HUES6 (cell line): Measurements from ENCODE around the gene FSD2.
A peak's percentile ranks its signal among the peaks of the same experiment; 100 is the strongest.

ENCODE experiments used
- H3K27ac ChIP-seq: 2 replicates; pipeline ENCODE4 v1.7.0; 2013; ENCODE audit warnings: low read depth, mild to moderate bottlenecking, low read length, inconsistent platforms
- H3K27me3 ChIP-seq: 2 replicates; pipeline ENCODE4 v1.6.1; 2013; ENCODE audit warnings: low read length; ENCODE audit not compliant: control insufficient read depth, insufficient read depth
- H3K36me3 ChIP-seq: 2 replicates; pipeline ENCODE4 v1.6.1; 2013; ENCODE audit warnings: low read length; ENCODE audit not compliant: control insufficient read depth, insufficient read depth
- H3K4me1 ChIP-seq: 2 replicates; pipeline ENCODE4 v1.6.1; 2013; ENCODE audit warnings: low read length; ENCODE audit not compliant: control insufficient read depth, insufficient read depth
- H3K4me3 ChIP-seq: 2 replicates; pipeline ENCODE4 v1.5.1; 2013; ENCODE audit warnings: low read depth, low read length
- H3K9ac ChIP-seq: one replicate; pipeline ENCODE4 v1.6.1; 2013; ENCODE audit warnings: mild to moderate bottlenecking, low read length
- H3K9me3 ChIP-seq: 2 replicates; pipeline ENCODE4 v1.6.1; 2013; ENCODE audit warnings: low read depth, low read length; ENCODE audit not compliant: control insufficient read depth, insufficient read depth

The FSD2 gene

GRCh38 chr15:82764740-82765139 lies 41.1 kb downstream of the FSD2 start:
- Histone ChIP-seq H3K27me3 (no peaks in the 10 kb centered on the region), H3K4me1 (no peaks in the 10 kb centered on the region), H3K9me3 (no peaks in the 10 kb centered on the region), H3K9ac (no peak overlapping the region), H3K4me3 (no peak overlapping the region), H3K36me3 (no peaks in the 10 kb centered on the region), H3K27ac (no peak overlapping the region)

- no peaks in the 10 kb centered on the region for H3K27me3 ChIP-seq
- no peaks in the 10 kb centered on the region for H3K4me1 ChIP-seq
- H3K9ac ChIP-seq: no peak overlapping the region
- no peak overlapping the region for H3K27ac ChIP-seq
- peaks cover 2% of the 10 kb centered on the region; the same call in 1 of the 2 replicates for H3K36me3 ChIP-seq
- no peaks in the 10 kb centered on the region for H3K9me3 ChIP-seq
- H3K4me3 ChIP-seq: no peak overlapping the region
Observed at GRCh38 chr15:82764117-82764490, 41.8 kb downstream of the FSD2 start.

GRCh38 chr15:82763361-82764116 lies 42.3 kb downstream of the FSD2 start:
- Histone ChIP-seq H3K27ac (no peak overlapping the region), H3K9me3 (no peaks in the 10 kb centered on the region), H3K4me1 (no peaks in the 10 kb centered on the region), H3K27me3 (no peaks in the 10 kb centered on the region), H3K36me3 (peaks cover 7% of the 10 kb centered on the region), H3K4me3 (no peak overlapping the region), H3K9ac (no peak overlapping the region)

- Histone ChIP-seq H3K4me1 (peaks cover 11% of the 10 kb centered on the region), H3K36me3 (peaks cover 26% of the 10 kb centered on the region), H3K9ac (peak overlapping the region; percentile 89), H3K4me3 (peak overlapping the region; percentile 86), H3K27me3 (no peaks in the 10 kb centered on the region), H3K9me3 (no peaks in the 10 kb centered on the region), H3K27ac (no peak overlapping the region)
Observed at GRCh38 chr15:82751308-82751707, 54.6 kb downstream of the FSD2 start.

- H3K4me1 ChIP-seq: peaks cover 11% of the 10 kb centered on the region
- no peaks in the 10 kb centered on the region for H3K9me3 ChIP-seq
- H3K27me3 ChIP-seq: no peaks in the 10 kb centered on the region
- peak overlapping the region; percentile 86 for H3K4me3 ChIP-seq
- no peak overlapping the region for H3K27ac ChIP-seq
- peaks cover 21% of the 10 kb centered on the region for H3K36me3 ChIP-seq
- peak overlapping the region; percentile 89 for H3K9ac ChIP-seq
Observed at GRCh38 chr15:82750831-82751180, 55.1 kb downstream of the FSD2 start.

- peak overlapping the region; percentile 89 for H3K9ac ChIP-seq
- H3K36me3 ChIP-seq: peaks cover 15% of the 10 kb centered on the region
- no peaks in the 10 kb centered on the region for H3K27me3 ChIP-seq
- H3K27ac ChIP-seq: peak overlapping the region; percentile 21; the same call in 1 of the 2 replicates
- H3K4me1 ChIP-seq: peaks cover 11% of the 10 kb centered on the region
- H3K9me3 ChIP-seq: no peaks in the 10 kb centered on the region
- peak overlapping the region; percentile 86 for H3K4me3 ChIP-seq
Observed at GRCh38 chr15:82749951-82750830, 55.7 kb downstream of the FSD2 start.

GRCh38 chr15:82748315-82748714 lies 57.6 kb downstream of the FSD2 start:
- no peak overlapping the region for H3K27ac ChIP-seq
- no peak overlapping the region for H3K4me3 ChIP-seq
- peaks cover 6% of the 10 kb centered on the region; the same call in 1 of the 2 replicates for H3K36me3 ChIP-seq
- H3K27me3 ChIP-seq: no peaks in the 10 kb centered on the region
- H3K9ac ChIP-seq: no peak overlapping the region
- no peaks in the 10 kb centered on the region for H3K9me3 ChIP-seq
- H3K4me1 ChIP-seq: peaks cover 11% of the 10 kb centered on the region

GRCh38 chr15:82743810-82744209 lies 62.1 kb downstream of the FSD2 start:
- Histone ChIP-seq H3K4me1 (0 out of 2 replicates have a peak, but pooled peaks cover 9% of the 10 kb centered on the region), H3K27ac (no peak overlapping the region), H3K9ac (no peak overlapping the region), H3K36me3 (no peaks in the 10 kb centered on the region), H3K9me3 (no peaks in the 10 kb centered on the region), H3K4me3 (no peak overlapping the region), H3K27me3 (no peaks in the 10 kb centered on the region)

GRCh38 chr15:82742134-82742533 lies 63.7 kb downstream of the FSD2 start:
- Histone ChIP-seq H3K4me3 (no peak overlapping the region), H3K36me3 (0 out of 2 replicates have a peak, but pooled peaks cover under 1% of the 10 kb centered on the region), H3K27ac (peak overlapping the region; percentile 82), H3K4me1 (0 out of 2 replicates have a peak, but pooled peaks cover 9% of the 10 kb centered on the region), H3K9ac (no peak overlapping the region), H3K9me3 (no peaks in the 10 kb centered on the region), H3K27me3 (no peaks in the 10 kb centered on the region)

- Histone ChIP-seq H3K9me3 (no peaks in the 10 kb centered on the region), H3K4me1 (0 out of 2 replicates have a peak, but pooled peaks cover 9% of the 10 kb centered on the region), H3K4me3 (no peak overlapping the region), H3K9ac (no peak overlapping the region), H3K36me3 (peaks cover 4% of the 10 kb centered on the region; the same call in 1 of the 2 replicates), H3K27ac (no peak overlapping the region), H3K27me3 (no peaks in the 10 kb centered on the region)
Observed at GRCh38 chr15:82739086-82739485, 66.8 kb downstream of the FSD2 start.

GRCh38 chr15:82737975-82738374 lies 67.9 kb downstream of the FSD2 start:
- Histone ChIP-seq H3K9me3 (no peaks in the 10 kb centered on the region), H3K36me3 (peaks cover 4% of the 10 kb centered on the region; the same call in 1 of the 2 replicates), H3K27me3 (no peaks in the 10 kb centered on the region), H3K9ac (no peak overlapping the region), H3K4me1 (0 out of 2 replicates have a peak, but pooled peaks cover 9% of the 10 kb centered on the region), H3K27ac (no peak overlapping the region), H3K4me3 (no peak overlapping the region)
